Glutamatergic neuron (in vitro differentiated cells): ENCODE measurements around the gene LIPC. TPM values are rescaled to one million over a fixed set of nuclear protein-coding genes. Genes with fewer than 3 reads are reported as not detected.

Experiments used
- DNase-seq: peaks from one replicate; pipeline ENCODE4 v3.0.0; 2022
- H3K27ac Mint-ChIP-seq: one replicate; pipeline ENCODE4 v1.8.0; 2020; ENCODE audit warnings: mild to moderate bottlenecking, mixed read lengths, inconsistent platforms; ENCODE audit not compliant: unreplicated experiment
- H3K27me3 Mint-ChIP-seq: one replicate; pipeline ENCODE4 v1.8.0; 2020; ENCODE audit warnings: mild to moderate bottlenecking, moderate library complexity, mixed read lengths, inconsistent platforms; ENCODE audit not compliant: unreplicated experiment
- H3K36me3 Mint-ChIP-seq: one replicate; pipeline ENCODE4 v1.8.0; 2020; ENCODE audit warnings: mild to moderate bottlenecking, mixed read lengths, inconsistent platforms; ENCODE audit not compliant: unreplicated experiment
- H3K4me1 Mint-ChIP-seq: one replicate; pipeline ENCODE4 v1.8.0; 2020; ENCODE audit warnings: mild to moderate bottlenecking, low read depth, mixed read lengths, inconsistent platforms; ENCODE audit not compliant: unreplicated experiment
- H3K4me3 Mint-ChIP-seq: one replicate; pipeline ENCODE4 v1.8.0; 2020; ENCODE audit warnings: mild to moderate bottlenecking, mixed read lengths, inconsistent platforms; ENCODE audit not compliant: unreplicated experiment
- H3K9me3 Mint-ChIP-seq: one replicate; pipeline ENCODE4 v1.8.0; 2020; ENCODE audit warnings: mild to moderate bottlenecking, moderate library complexity, mixed read lengths, inconsistent platforms; ENCODE audit not compliant: unreplicated experiment
- CTCF ChIP-seq: fragments of 200-600 bp; sonication (generic); IDR thresholded peaks from one replicate; pipeline ENCODE4 v1.5.0; 2021; ENCODE audit not compliant: partially characterized antibody, unreplicated experiment
- total RNA-seq: library from RNA; stranded (reverse); fragmentation: NEBNext Ultra II Directional; extraction: Animal tissue kit (Norgen Biotek cat#: 25700); gene quantifications from one replicate; pipeline ENCODE4 v1.2.1, GENCODE V29; 2021; ENCODE audit not compliant: unreplicated experiment

LIPC gene
- total RNA-seq, 1 donor from 2014 or later, result not detected

DNA sequence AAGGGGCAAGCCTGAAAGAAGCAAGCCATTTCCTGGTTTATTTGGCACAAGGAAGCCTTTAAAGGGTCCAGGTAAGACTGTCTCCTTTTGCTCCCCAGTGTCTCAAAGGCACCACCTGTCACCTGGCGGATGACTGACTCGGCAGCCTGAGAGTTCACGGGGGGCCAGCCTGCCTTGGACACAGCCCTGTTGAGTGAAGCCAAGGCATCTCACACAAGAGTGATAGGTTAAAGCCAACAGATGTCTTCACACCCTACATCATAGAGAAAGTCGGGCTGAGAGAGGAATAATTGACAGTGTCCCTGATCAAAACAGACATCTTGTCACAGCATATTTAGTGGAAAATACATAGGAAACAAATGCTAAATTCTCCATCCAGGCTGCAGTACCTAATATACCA lies 28.2 kb upstream of the LIPC start:
- peaks cover 2% of the 10 kb centered on the region for H3K4me1 Mint-ChIP-seq
- peaks cover 1% of the 10 kb centered on the region for H3K27me3 Mint-ChIP-seq
- DNase-seq, result no peak
- H3K4me3 Mint-ChIP-seq, result no peak overlapping the region
- TF ChIP-seq CTCF, result no peak
- no peaks in the 10 kb centered on the region for H3K9me3 Mint-ChIP-seq
- H3K27ac Mint-ChIP-seq, result no peak overlapping the region
- no peaks in the 10 kb centered on the region for H3K36me3 Mint-ChIP-seq

- TF ChIP-seq CTCF, result no peak
- H3K4me1 Mint-ChIP-seq, result peaks cover 2% of the 10 kb centered on the region
- H3K4me3 Mint-ChIP-seq, result no peak overlapping the region
- peaks cover 1% of the 10 kb centered on the region for H3K27me3 Mint-ChIP-seq
- no peaks in the 10 kb centered on the region for H3K9me3 Mint-ChIP-seq
- no peak for DNase-seq
- H3K36me3 Mint-ChIP-seq, result no peaks in the 10 kb centered on the region
- H3K27ac Mint-ChIP-seq, result no peak overlapping the region
These were observed 27.8 kb upstream of the LIPC start for GRCh38 chr15:58404020-58404419.

- no peak for TF ChIP-seq CTCF
- peaks cover 2% of the 10 kb centered on the region for H3K4me1 Mint-ChIP-seq
- no peak overlapping the region for H3K4me3 Mint-ChIP-seq
- H3K27me3 Mint-ChIP-seq, result peaks cover 1% of the 10 kb centered on the region
- no peaks in the 10 kb centered on the region for H3K36me3 Mint-ChIP-seq
- no peak for DNase-seq
- H3K27ac Mint-ChIP-seq, result no peak overlapping the region
- H3K9me3 Mint-ChIP-seq, result no peaks in the 10 kb centered on the region
These were observed 27.1 kb upstream of the LIPC start for GRCh38 chr15:58404722-58405121.

GRCh38 chr15:58405865-58406264 lies 25.9 kb upstream of the LIPC start:
- no peak overlapping the region for H3K4me3 Mint-ChIP-seq
- H3K9me3 Mint-ChIP-seq, result no peaks in the 10 kb centered on the region
- H3K36me3 Mint-ChIP-seq, result no peaks in the 10 kb centered on the region
- H3K27me3 Mint-ChIP-seq, result peaks cover 1% of the 10 kb centered on the region
- H3K27ac Mint-ChIP-seq, result no peak overlapping the region
- H3K4me1 Mint-ChIP-seq, result peaks cover 2% of the 10 kb centered on the region
- TF ChIP-seq CTCF, result no peak
- no peak for DNase-seq

DNA sequence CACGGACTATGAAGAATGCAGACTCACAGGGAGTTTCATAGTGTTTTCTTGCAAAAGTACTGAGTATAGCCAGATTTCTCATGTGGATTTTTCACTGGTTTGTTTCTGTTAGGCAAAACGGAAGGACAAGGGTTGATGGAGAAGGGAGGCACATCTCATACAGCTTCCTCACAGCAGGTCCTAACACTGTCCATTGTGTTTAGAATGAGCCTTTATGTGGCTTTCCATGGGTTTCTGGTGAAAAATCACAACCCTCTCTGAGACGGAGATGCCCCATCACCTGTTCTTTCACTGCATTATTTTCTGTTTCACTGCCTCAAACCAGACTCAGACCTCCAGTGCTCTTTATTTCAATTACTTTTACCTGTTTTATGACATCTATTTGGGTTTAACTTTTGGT lies 25.0 kb upstream of the LIPC start:
- Mint-ChIP-seq H3K4me1 (no peaks in the 10 kb centered on the region), H3K36me3 (no peaks in the 10 kb centered on the region), H3K9me3 (no peaks in the 10 kb centered on the region), H3K27me3 (peaks cover 1% of the 10 kb centered on the region), H3K27ac (no peak overlapping the region), H3K4me3 (no peak overlapping the region)
- TF ChIP-seq CTCF, result no peak
- DNase-seq, result no peak
